ENCODE results near the gene RET. TPM values are rescaled to one million over a fixed set of nuclear protein-coding genes. Genes with fewer than 3 reads are reported as not detected.
A peak's percentile ranks its signal among the peaks of the same experiment; 100 is the strongest.

Gene RET
- total RNA-seq, 1 experiment from 2014 or later: not detected

DNA sequence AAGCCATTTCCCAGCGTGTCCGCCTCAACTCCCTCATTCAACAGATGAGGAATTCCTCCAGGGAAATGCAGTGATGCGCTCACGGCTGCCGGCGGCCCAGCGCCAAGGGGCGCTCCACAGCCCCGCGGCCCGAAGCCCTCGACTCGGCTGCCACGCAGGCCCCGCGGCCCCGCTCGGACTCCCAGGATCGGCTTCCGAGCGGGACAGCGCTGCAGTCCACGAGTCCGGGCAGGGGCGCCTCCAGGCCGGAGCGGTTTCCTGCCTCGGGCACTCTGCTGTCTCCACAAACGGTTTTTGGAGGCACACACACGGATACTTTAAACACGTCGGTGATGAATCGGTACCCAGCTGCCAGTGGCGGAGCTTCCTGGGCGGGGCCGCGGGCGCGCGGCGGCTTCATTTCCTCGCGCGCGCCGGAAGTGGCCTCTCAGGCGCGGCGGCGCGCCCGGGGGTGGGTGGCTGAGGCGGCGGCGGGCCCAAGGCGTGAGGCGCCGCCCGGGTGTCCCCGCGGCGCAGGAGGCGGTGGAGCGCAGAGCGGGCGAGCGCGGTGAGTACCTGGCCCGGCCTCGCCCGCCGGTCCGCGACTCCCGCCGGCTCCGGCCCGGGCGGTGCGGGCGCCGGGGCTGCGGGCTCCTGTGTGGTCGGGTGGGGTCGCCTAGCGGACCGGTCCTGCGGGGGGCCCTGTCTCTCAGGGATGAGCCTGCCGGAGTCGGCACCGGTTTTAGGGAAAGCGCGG lies 61.3 kb downstream of the RET start, which contains the start of gene CSGALNACT2:
Gene CSGALNACT2, plus strand, starts transcription at position 425 of the 736 bp plus-strand sequence. CDS start 16,705 bp downstream, outside the sequence.
- Histone ChIP-seq H3K36me3 (ENCODE audit: control insufficient read depth, insufficient read depth, low read length) (no peaks in the 10 kb centered on the region), H3K4me1 (peaks cover 6% of the 10 kb centered on the region; the same call in 1 of the 2 replicates), H3K27me3 (replicated peaks; ENCODE audit: control insufficient read depth, insufficient read depth, low read length) (peaks cover 2% of the 10 kb centered on the region), H3K9me3 (no peaks in the 10 kb centered on the region), H3K4me3 (ENCODE audit: low read depth, low read length) (peak within 1 kb of the TSS; percentile 95)
- intact Hi-C loops (cut with micrococcal nuclease; ENCODE audit: unreplicated experiment): no loop called here
- H3K27me3 Mint-ChIP-seq (ENCODE audit: insufficient read depth, unreplicated experiment): peaks cover 2% of the 10 kb centered on the region
- H3K9me3 Mint-ChIP-seq (ENCODE audit: unreplicated experiment): no peaks in the 10 kb centered on the region
- peak; percentile 76 to 87 for DNase-seq
- H3K27ac Mint-ChIP-seq (ENCODE audit: unreplicated experiment): peak within 1 kb of the TSS; percentile 74
- H3K36me3 Mint-ChIP-seq (ENCODE audit: insufficient read depth, unreplicated experiment): no peaks in the 10 kb centered on the region
- peak within 1 kb of the TSS; percentile 91 for H3K4me3 Mint-ChIP-seq (ENCODE audit: unreplicated experiment)
- ChIA-PET POLR2A (no interaction called here), CTCF (no interaction called here)
- no TSS peak for BruUV-seq (replicated peaks)
- no peak for TF ChIP-seq CTCF (IDR thresholded peaks at IDR 0.05; ENCODE audit: insufficient read depth in 1 of 2, low read depth in 1 of 2, low read length in 1 of 2, severe bottlenecking in 1 of 2, unreplicated experiment in 1 of 2)
- H3K4me1 Mint-ChIP-seq (ENCODE audit: low read depth, unreplicated experiment): peaks cover 12% of the 10 kb centered on the region

GRCh38 chr10:43138757-43139241 lies 61.9 kb downstream of the RET start:
- intact Hi-C loops (cut with micrococcal nuclease; ENCODE audit: unreplicated experiment): no loop called here

DNA sequence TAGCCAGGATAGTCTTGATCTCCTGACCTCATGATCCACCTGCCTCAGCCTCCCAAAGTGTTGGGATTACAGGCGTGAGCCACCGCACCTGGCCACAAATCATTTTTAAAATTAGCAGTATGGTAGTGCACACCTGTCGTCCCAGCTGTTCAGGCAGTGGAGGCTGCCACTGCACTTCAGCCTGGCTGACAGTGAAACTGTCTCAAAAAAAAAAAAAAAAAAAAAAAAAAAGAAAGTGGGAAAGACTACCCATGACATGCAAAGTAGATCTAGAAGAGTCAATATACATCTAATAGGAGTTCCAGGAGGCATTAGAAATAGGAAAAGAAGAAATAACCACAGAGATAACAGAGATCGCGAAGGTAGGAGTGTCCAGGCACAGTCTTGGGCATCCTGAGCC lies 64.6 kb downstream of the RET start:
- Mint-ChIP-seq H3K9me3 (ENCODE audit: unreplicated experiment) (no peaks in the 10 kb centered on the region), H3K4me1 (ENCODE audit: low read depth, unreplicated experiment) (peaks cover 12% of the 10 kb centered on the region), H3K27me3 (ENCODE audit: insufficient read depth, unreplicated experiment) (no peaks in the 10 kb centered on the region), H3K4me3 (ENCODE audit: unreplicated experiment) (no peak overlapping the region), H3K27ac (ENCODE audit: unreplicated experiment) (no peak overlapping the region), H3K36me3 (ENCODE audit: insufficient read depth, unreplicated experiment) (no peaks in the 10 kb centered on the region)
- intact Hi-C loops (cut with micrococcal nuclease; ENCODE audit: unreplicated experiment): no loop called here
- Histone ChIP-seq H3K9me3 (no peaks in the 10 kb centered on the region), H3K4me3 (ENCODE audit: low read depth, low read length) (no peak overlapping the region), H3K36me3 (ENCODE audit: control insufficient read depth, insufficient read depth, low read length) (no peaks in the 10 kb centered on the region), H3K27me3 (replicated peaks; ENCODE audit: control insufficient read depth, insufficient read depth, low read length) (no peaks in the 10 kb centered on the region), H3K4me1 (peaks cover 6% of the 10 kb centered on the region; the same call in 1 of the 2 replicates)
- ChIA-PET POLR2A (no interaction called here), CTCF (interaction anchor here (0.5 kb wide), 1 partner anchor 126 kb away, joined by 3 read pairs; no protein-coding TSS in a partner anchor)
- no peak for TF ChIP-seq CTCF (IDR thresholded peaks at IDR 0.05; ENCODE audit: insufficient read depth in 1 of 2, low read depth in 1 of 2, low read length in 1 of 2, severe bottlenecking in 1 of 2, unreplicated experiment in 1 of 2)
- DNase-seq: no peak
- BruUV-seq (replicated peaks): no TSS peak

More at GRCh38 chr10:43138757-43139241, 61.9 kb downstream of the RET start:
- H3K4me3 Mint-ChIP-seq (ENCODE audit: unreplicated experiment): peak overlapping the region; percentile 91
- H3K4me1 Mint-ChIP-seq (ENCODE audit: low read depth, unreplicated experiment): peaks cover 12% of the 10 kb centered on the region
- Histone ChIP-seq H3K4me3 (ENCODE audit: low read depth, low read length) (peak overlapping the region; percentile 95), H3K9me3 (no peaks in the 10 kb centered on the region), H3K4me1 (peaks cover 6% of the 10 kb centered on the region; the same call in 1 of the 2 replicates), H3K27me3 (replicated peaks; ENCODE audit: control insufficient read depth, insufficient read depth, low read length) (peaks cover 1% of the 10 kb centered on the region), H3K36me3 (ENCODE audit: control insufficient read depth, insufficient read depth, low read length) (no peaks in the 10 kb centered on the region)
- H3K27me3 Mint-ChIP-seq (ENCODE audit: insufficient read depth, unreplicated experiment): peaks cover 2% of the 10 kb centered on the region
- ChIA-PET CTCF (no interaction called here), POLR2A (no interaction called here)
- DNase-seq: no peak
- TF ChIP-seq CTCF (IDR thresholded peaks at IDR 0.05; ENCODE audit: insufficient read depth in 1 of 2, low read depth in 1 of 2, low read length in 1 of 2, severe bottlenecking in 1 of 2, unreplicated experiment in 1 of 2): peak in 1 of 2 experiments; percentile 0
- no peaks in the 10 kb centered on the region for H3K36me3 Mint-ChIP-seq (ENCODE audit: insufficient read depth, unreplicated experiment)
- H3K27ac Mint-ChIP-seq (ENCODE audit: unreplicated experiment): peak overlapping the region; percentile 62
- H3K9me3 Mint-ChIP-seq (ENCODE audit: unreplicated experiment): no peaks in the 10 kb centered on the region
- TSS peak; percentile 54 for BruUV-seq (replicated peaks)
